ENCODE data around the gene NPHP1.

- TF ChIP-seq CTCF (IDR thresholded peaks at IDR 0.05 in 8 of 11, conservative IDR thresholded peaks at IDR 0.05 in 3 of 11) (no peak), POLR2A (IDR thresholded peaks at IDR 0.05) (no peak)
Measured at GRCh38 chr2:110130757-110131156, 74.1 kb downstream of the NPHP1 start.
